Activated CD4-positive, alpha-beta T cell treated with anti-CD3 and anti-CD28 coated beads, Interleukin-2, amount 10 ng/mL, durations not matched to agents 7 days and 5 days (primary cell): ENCODE results near the gene ALMS1. TPM values are rescaled to one million over a fixed set of nuclear protein-coding genes. Genes with fewer than 3 reads are reported as not detected.
"Not testable (repeated sequence)": the region's sequence is repeated elsewhere in the genome, so short reads cannot be mapped to it uniquely, and the experiment has no call there.

Source experiments
- CTCF ChIA-PET: fragments of 350-600 bp; sonication (Branson Sonifier 250); formaldehyde crosslinking; loops from one replicate; lab custom pipeline; 2021; ENCODE audit warnings: antibody characterized with exemption; lab: Charles Lee
- POLR2A ChIA-PET: fragments of 350-600 bp; sonication (Branson Sonifier 250); formaldehyde crosslinking; loops from one replicate; lab custom pipeline; 2021; ENCODE audit warnings: antibody characterized with exemption; lab: Charles Lee
- DNase-seq: peaks from one replicate; pipeline ENCODE4 v3.0.0-alpha.2; 2020
- H3K27ac Mint-ChIP-seq: one replicate; pipeline ENCODE4 v1.8.0; 2021; ENCODE audit warnings: mild to moderate bottlenecking, moderate library complexity, mixed read lengths
- H3K27me3 Mint-ChIP-seq: one replicate; pipeline ENCODE4 v1.8.0; 2021; ENCODE audit warnings: mixed read lengths
- H3K36me3 Mint-ChIP-seq: one replicate; pipeline ENCODE4 v1.8.0; 2021; ENCODE audit warnings: low read depth, mixed read lengths
- H3K4me1 Mint-ChIP-seq: one replicate; pipeline ENCODE4 v1.8.0; 2021; ENCODE audit warnings: mixed read lengths
- H3K4me3 Mint-ChIP-seq: one replicate; pipeline ENCODE4 v1.8.0; 2021; ENCODE audit warnings: mild to moderate bottlenecking, moderate library complexity, mixed read lengths
- H3K9me3 Mint-ChIP-seq: one replicate; pipeline ENCODE4 v1.8.0; 2021; ENCODE audit warnings: mixed read lengths
- total RNA-seq, 2 experiments: library from RNA; stranded (reverse); gene quantifications; one replicate each; pipeline ENCODE4 v1.2.3, GENCODE V29; 2021

Gene ALMS1
- total RNA-seq, 2 experiments from 2014 or later = 20.6 to 25.1 TPM

DNA sequence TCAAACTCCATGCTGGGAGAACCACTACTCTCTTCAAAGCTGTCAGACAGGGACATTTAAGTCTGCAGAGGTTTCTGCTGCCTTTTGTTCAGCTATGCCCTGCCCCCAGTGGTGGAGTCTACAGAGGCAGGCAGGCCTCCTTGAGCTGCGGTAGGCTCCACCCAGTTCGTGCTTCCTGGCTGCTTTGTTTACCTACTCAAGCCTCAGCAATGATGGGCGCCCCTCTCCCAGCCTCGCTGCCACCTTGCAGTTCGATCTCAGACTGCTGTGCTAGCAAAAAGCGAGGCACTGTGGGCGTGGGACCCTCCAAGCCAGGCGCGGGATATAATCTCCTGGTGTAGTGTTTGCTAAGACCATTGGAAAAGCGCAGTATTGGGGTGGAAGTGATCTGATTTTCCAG is 262.1 kb downstream of the ALMS1 start:
- H3K27ac Mint-ChIP-seq, H3K4me1 Mint-ChIP-seq, H3K36me3 Mint-ChIP-seq, H3K9me3 Mint-ChIP-seq, POLR2A ChIA-PET, H3K4me3 Mint-ChIP-seq: not testable (repeated sequence)
- CTCF ChIA-PET = interaction anchor here (0.6 kb wide), 1 partner anchor 50 kb away, joined by 3 read pairs; no protein-coding TSS in a partner anchor
- DNase-seq = peak; percentile 6
- H3K27me3 Mint-ChIP-seq = peaks cover 13% of the 10 kb centered on the region

DNA sequence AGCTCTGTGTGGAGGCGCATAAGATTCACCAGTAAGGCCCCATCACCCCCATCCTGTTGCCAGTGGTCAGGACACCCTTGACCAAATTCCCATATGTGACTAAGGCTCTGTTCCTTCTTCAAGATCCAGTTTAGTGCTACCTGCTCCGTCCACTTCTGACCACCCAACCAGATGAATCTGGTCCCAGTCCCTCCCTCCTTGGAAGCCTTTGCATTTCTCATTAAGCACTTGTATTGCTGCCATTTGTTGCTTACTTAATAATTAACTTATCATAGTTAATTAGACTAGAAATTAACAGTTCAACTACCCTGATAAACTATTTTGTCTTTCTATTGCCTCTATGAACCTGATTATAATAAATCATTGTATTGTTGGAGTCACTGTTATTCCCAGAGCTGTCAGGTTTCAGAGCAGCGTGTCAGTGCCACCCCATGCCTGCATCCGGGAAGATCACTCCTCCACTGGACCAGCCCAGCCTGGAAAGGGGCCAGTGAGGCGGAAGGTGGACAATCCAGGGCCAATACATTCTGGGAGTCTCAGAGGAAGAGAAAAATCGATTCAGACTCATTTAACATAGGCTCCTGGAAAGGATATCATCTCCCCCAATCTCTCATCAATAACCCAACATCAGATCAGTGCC is 266.1 kb downstream of the ALMS1 start:
- H3K27me3 Mint-ChIP-seq = peaks cover 6% of the 10 kb centered on the region
- H3K4me3 Mint-ChIP-seq = no peak overlapping the region
- H3K27ac Mint-ChIP-seq = no peak overlapping the region
- POLR2A ChIA-PET = no interaction called here
- no peak for DNase-seq
- H3K9me3 Mint-ChIP-seq = no peaks in the 10 kb centered on the region
- CTCF ChIA-PET = interaction anchor here (1.8 kb wide), 1 partner anchor 10 kb away, joined by 5 read pairs; the partner anchor contains the start of gene NAT8
- no peaks in the 10 kb centered on the region for H3K36me3 Mint-ChIP-seq
- H3K4me1 Mint-ChIP-seq = no peaks in the 10 kb centered on the region

- CTCF ChIA-PET = interaction anchor here (1.8 kb wide), 1 partner anchor 11 kb away, joined by 5 read pairs; the partner anchor contains the start of gene NAT8
- Mint-ChIP-seq H3K36me3 (no peaks in the 10 kb centered on the region), H3K27me3 (peaks cover 6% of the 10 kb centered on the region), H3K9me3 (no peaks in the 10 kb centered on the region), H3K4me1 (no peaks in the 10 kb centered on the region), H3K4me3 (no peak overlapping the region), H3K27ac (no peak overlapping the region)
- POLR2A ChIA-PET = no interaction called here
- DNase-seq = no peak
Observed at GRCh38 chr2:73652348-73652747, 266.7 kb downstream of the ALMS1 start.

- no peaks in the 10 kb centered on the region for H3K36me3 Mint-ChIP-seq
- no peaks in the 10 kb centered on the region for H3K9me3 Mint-ChIP-seq
- ChIA-PET CTCF (no interaction called here), POLR2A (no interaction called here)
- H3K4me1 Mint-ChIP-seq = no peaks in the 10 kb centered on the region
- H3K27me3 Mint-ChIP-seq = peaks cover 6% of the 10 kb centered on the region
- H3K27ac Mint-ChIP-seq = no peak overlapping the region
- no peak for DNase-seq
- no peak overlapping the region for H3K4me3 Mint-ChIP-seq
Observed at GRCh38 chr2:73654175-73654574, 268.5 kb downstream of the ALMS1 start.

Other genes starting within 250 kb of the ALMS1 start
- not detected for gene NOTO, start 183.3 kb upstream of the ALMS1 start, total RNA-seq
- 10 to 100 TPM; 13.6 to 16.5 TPM for gene SMYD5, start 171.6 kb upstream of the ALMS1 start, total RNA-seq
- 10 to 100 TPM; 12.5 to 13.7 TPM for gene PRADC1, start 152.6 kb upstream of the ALMS1 start, total RNA-seq
- gene CCT7, start 151.5 kb upstream of the ALMS1 start, total RNA-seq = 100 to 1,000 TPM; 281 to 310 TPM
- gene FBXO41, start 101.4 kb upstream of the ALMS1 start, total RNA-seq = 10 to 100 TPM; 18.2 to 20.2 TPM
- gene EGR4, start 92.3 kb upstream of the ALMS1 start, total RNA-seq = not detected